ENCODE measurements around the gene COMMD6. TPM values are rescaled to one million over a fixed set of nuclear protein-coding genes. Genes with fewer than 3 reads are reported as not detected.

Gene COMMD6
- total RNA-seq, 1 experiment from 2014 or later = 118 TPM

GRCh38 chr13:75512253-75512652, 25.4 kb downstream of the COMMD6 start:
- Histone ChIP-seq H3K4me2 (no peak overlapping the region), H3K4me3 (no peak overlapping the region), H3K9me2 (ENCODE audit: insufficient read depth) (no peaks in the 10 kb centered on the region), H3K79me2 (ENCODE audit: low read depth) (no peaks in the 10 kb centered on the region), H3K36me3 (ENCODE audit: low read depth) (no peaks in the 10 kb centered on the region), H3K27ac (no peak overlapping the region), H2AFZ (no peak overlapping the region), H4K20me1 (ENCODE audit: insufficient read depth) (no peaks in the 10 kb centered on the region), H3F3A (ENCODE audit: insufficient read depth, low read depth) (no peaks in the 10 kb centered on the region), H3K4me1 (replicated peaks; ENCODE audit: insufficient read depth) (peaks cover 10% of the 10 kb centered on the region; the same call in 1 of the 2 replicates), H3K27me3 (ENCODE audit: insufficient read depth, low read depth) (no peaks in the 10 kb centered on the region), H3K9me3 (ENCODE audit: insufficient read depth, low read depth) (no peaks in the 10 kb centered on the region)
- intact Hi-C loops (cut with micrococcal nuclease; ENCODE audit: unreplicated experiment) = no loop called here
- no TSS peak for BruUV-seq (replicated peaks)
- no peak for DNase-seq
- CTCF ChIA-PET = no interaction called here
- no peak for TF ChIP-seq EZH2 (IDR thresholded peaks at IDR 0.05; ENCODE audit: low read depth)
- TF ChIP-seq, protein P1, sequence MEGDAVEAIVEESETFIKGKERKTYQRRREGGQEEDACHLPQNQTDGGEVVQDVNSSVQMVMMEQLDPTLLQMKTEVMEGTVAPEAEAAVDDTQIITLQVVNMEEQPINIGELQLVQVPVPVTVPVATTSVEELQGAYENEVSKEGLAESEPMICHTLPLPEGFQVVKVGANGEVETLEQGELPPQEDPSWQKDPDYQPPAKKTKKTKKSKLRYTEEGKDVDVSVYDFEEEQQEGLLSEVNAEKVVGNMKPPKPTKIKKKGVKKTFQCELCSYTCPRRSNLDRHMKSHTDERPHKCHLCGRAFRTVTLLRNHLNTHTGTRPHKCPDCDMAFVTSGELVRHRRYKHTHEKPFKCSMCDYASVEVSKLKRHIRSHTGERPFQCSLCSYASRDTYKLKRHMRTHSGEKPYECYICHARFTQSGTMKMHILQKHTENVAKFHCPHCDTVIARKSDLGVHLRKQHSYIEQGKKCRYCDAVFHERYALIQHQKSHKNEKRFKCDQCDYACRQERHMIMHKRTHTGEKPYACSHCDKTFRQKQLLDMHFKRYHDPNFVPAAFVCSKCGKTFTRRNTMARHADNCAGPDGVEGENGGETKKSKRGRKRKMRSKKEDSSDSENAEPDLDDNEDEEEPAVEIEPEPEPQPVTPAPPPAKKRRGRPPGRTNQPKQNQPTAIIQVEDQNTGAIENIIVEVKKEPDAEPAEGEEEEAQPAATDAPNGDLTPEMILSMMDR (conservative IDR thresholded peaks at IDR 0.05) = no peak
- POLR2A ChIA-PET (ENCODE audit: unreplicated experiment) = no interaction called here

DNA sequence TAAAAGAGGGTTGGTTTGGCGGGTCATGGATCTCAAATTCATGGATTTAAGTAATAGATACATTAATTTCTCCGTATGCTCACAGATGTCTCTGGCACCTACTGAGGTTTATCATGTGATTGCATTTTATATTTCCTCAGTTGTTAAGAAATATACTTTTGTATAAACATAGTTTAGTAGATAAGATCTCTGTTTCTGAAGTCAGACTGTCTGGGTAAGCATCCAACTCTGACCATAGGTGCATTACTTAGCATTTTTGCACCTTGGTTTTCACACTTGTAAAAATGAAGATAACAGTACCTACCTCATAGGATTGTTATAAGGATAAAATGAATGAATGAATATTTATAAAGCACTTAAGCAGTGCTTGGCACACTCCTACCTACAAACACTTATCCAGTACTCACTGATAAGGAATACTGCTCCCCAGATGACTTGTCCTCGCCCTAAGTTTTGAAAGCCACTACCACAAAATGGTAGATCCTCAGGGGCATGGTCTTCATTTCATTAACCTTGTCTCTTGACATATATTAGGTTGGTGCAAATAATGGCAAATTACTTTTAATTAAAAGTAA, 26.5 kb downstream of the COMMD6 start:
- no peaks in the 10 kb centered on the region for H3K79me2 ChIP-seq (ENCODE audit: low read depth)
- H3K9me3 ChIP-seq (ENCODE audit: insufficient read depth, low read depth) = no peaks in the 10 kb centered on the region
- H3F3A ChIP-seq (ENCODE audit: insufficient read depth, low read depth) = no peaks in the 10 kb centered on the region
- BruUV-seq (replicated peaks) = no TSS peak
- H3K4me1 ChIP-seq (replicated peaks; ENCODE audit: insufficient read depth) = peaks cover 10% of the 10 kb centered on the region; the same call in 1 of the 2 replicates
- no peak overlapping the region for H3K4me3 ChIP-seq
- intact Hi-C loops (cut with micrococcal nuclease; ENCODE audit: unreplicated experiment) = no loop called here
- ChIA-PET POLR2A (ENCODE audit: unreplicated experiment) (no interaction called here), CTCF (no interaction called here)
- no peak overlapping the region for H3K27ac ChIP-seq
- TF ChIP-seq EZH2 (IDR thresholded peaks at IDR 0.05; ENCODE audit: low read depth) = no peak
- TF ChIP-seq, protein P1 (conservative IDR thresholded peaks at IDR 0.05) = no peak
- H3K36me3 ChIP-seq (ENCODE audit: low read depth) = no peaks in the 10 kb centered on the region
- no peaks in the 10 kb centered on the region for H4K20me1 ChIP-seq (ENCODE audit: insufficient read depth)
- H3K9me2 ChIP-seq (ENCODE audit: insufficient read depth) = no peaks in the 10 kb centered on the region
- DNase-seq = no peak
- no peak overlapping the region for H2AFZ ChIP-seq
- H3K4me2 ChIP-seq = no peak overlapping the region
- no peaks in the 10 kb centered on the region for H3K27me3 ChIP-seq (ENCODE audit: insufficient read depth, low read depth)

DNA sequence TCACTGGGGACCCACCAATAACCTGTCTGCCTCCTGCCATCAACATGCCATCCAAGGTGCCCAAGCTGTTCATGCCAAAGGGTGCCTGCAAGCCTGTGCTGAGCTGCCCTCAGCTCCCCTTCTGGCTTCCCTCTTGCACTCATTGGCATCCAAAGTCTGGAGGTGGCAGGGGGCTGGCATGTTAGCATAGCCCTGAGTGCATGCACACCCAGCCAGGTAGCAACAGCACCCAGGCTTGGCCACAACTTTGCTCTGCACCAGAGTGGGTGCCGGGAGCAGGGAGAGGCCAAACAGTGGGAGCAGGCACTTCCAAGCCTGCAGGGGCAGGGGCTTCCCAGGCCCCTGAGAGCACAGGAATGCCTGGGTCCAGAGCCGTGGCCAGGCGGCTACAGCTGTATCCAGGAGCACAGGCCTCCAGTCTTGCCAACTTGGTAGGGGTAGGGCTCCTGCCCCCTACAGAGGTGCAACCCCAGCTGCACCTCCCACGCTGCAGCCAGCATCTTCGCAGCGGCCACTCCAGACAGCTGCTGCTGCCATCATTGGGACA, 29.6 kb downstream of the COMMD6 start:
- Histone ChIP-seq H3K9me3 (ENCODE audit: insufficient read depth, low read depth) (no peaks in the 10 kb centered on the region), H2AFZ (no peak overlapping the region), H3K9me2 (ENCODE audit: insufficient read depth) (no peaks in the 10 kb centered on the region), H3K27ac (no peak overlapping the region), H3K4me3 (no peak overlapping the region), H3K79me2 (ENCODE audit: low read depth) (no peaks in the 10 kb centered on the region), H3K4me1 (replicated peaks; ENCODE audit: insufficient read depth) (peaks cover 10% of the 10 kb centered on the region; the same call in 1 of the 2 replicates), H3K4me2 (no peak overlapping the region), H3K27me3 (ENCODE audit: insufficient read depth, low read depth) (no peaks in the 10 kb centered on the region), H3F3A (ENCODE audit: insufficient read depth, low read depth) (no peaks in the 10 kb centered on the region), H3K36me3 (ENCODE audit: low read depth) (no peaks in the 10 kb centered on the region), H4K20me1 (ENCODE audit: insufficient read depth) (no peaks in the 10 kb centered on the region)
- TF ChIP-seq EZH2 (IDR thresholded peaks at IDR 0.05; ENCODE audit: low read depth) = no peak
- TF ChIP-seq, protein P1 (conservative IDR thresholded peaks at IDR 0.05) = no peak
- ChIA-PET CTCF (no interaction called here), POLR2A (ENCODE audit: unreplicated experiment) (no interaction called here)
- BruUV-seq (replicated peaks) = no TSS peak
- intact Hi-C loops (cut with micrococcal nuclease; ENCODE audit: unreplicated experiment) = no loop called here
- DNase-seq = no peak

All from PC-9 (cell line).